COLO668 (cell line): ENCODE data around the gene SELENOS.

ENCODE experiments used
- DNase-seq: peaks from one replicate; lab custom pipeline; 2025; ENCODE audit not compliant: unreplicated experiment; lab: John Stamatoyannopoulos, UW

The SELENOS gene

GRCh38 chr15:101277038-101277822 is at the start of gene SELENOS:
SELENOS (minus strand) TSS chr15:101277485; CDS start chr15:101277417, 68 bp downstream.
- peak; percentile 95 for DNase-seq

- DNase-seq, result no peak
These were observed 49.3 kb upstream of the SELENOS start for GRCh38 chr15:101326462-101327146.

- no peak for DNase-seq
These were observed 48.7 kb upstream of the SELENOS start for GRCh38 chr15:101326026-101326315.

GRCh38 chr15:101325263-101326025 is 48.2 kb upstream of the SELENOS start:
- DNase-seq, result no peak

GRCh38 chr15:101324524-101325177 is 47.4 kb upstream of the SELENOS start:
- DNase-seq, result no peak

- DNase-seq, result no peak
These were observed 46.7 kb upstream of the SELENOS start for GRCh38 chr15:101323793-101324523.

GRCh38 chr15:101322854-101323477 is 45.7 kb upstream of the SELENOS start:
- DNase-seq, result no peak

GRCh38 chr15:101322016-101322695 is 44.9 kb upstream of the SELENOS start:
- no peak for DNase-seq

GRCh38 chr15:101320501-101321052 is 43.3 kb upstream of the SELENOS start:
- DNase-seq, result no peak

- no peak for DNase-seq
These were observed 41.6 kb upstream of the SELENOS start for GRCh38 chr15:101318839-101319238.

GRCh38 chr15:101318147-101318819 is 41.0 kb upstream of the SELENOS start:
- no peak for DNase-seq

- no peak for DNase-seq
These were observed 40.1 kb upstream of the SELENOS start for GRCh38 chr15:101317336-101317872.

- no peak for DNase-seq
These were observed 39.2 kb upstream of the SELENOS start for GRCh38 chr15:101316529-101316928.

- no peak for DNase-seq
These were observed 38.5 kb upstream of the SELENOS start for GRCh38 chr15:101315736-101316135.

GRCh38 chr15:101314336-101315125 is 37.2 kb upstream of the SELENOS start:
- DNase-seq, result no peak

- no peak for DNase-seq
These were observed 35.9 kb upstream of the SELENOS start for GRCh38 chr15:101313041-101313761.

GRCh38 chr15:101310508-101310907 is 33.2 kb upstream of the SELENOS start:
- no peak for DNase-seq
